ENCODE measurements around the gene PHF21B.

PHF21B gene

GRCh38 chr22:44907765-44908737, 101.8 kb downstream of the PHF21B start:
- TF ChIP-seq GATA2 (IDR thresholded peaks at IDR 0.05; ENCODE audit: low read depth, low read length) = no peak
- TF ChIP-seq GATA3 (IDR thresholded peaks at IDR 0.05; ENCODE audit: low read depth, low read length) = no peak

GRCh38 chr22:44906999-44907644, 102.7 kb downstream of the PHF21B start:
- TF ChIP-seq GATA2 (IDR thresholded peaks at IDR 0.05; ENCODE audit: low read depth, low read length) (no peak), GATA3 (IDR thresholded peaks at IDR 0.05; ENCODE audit: low read depth, low read length) (no peak)

GRCh38 chr22:44906248-44906936, 103.4 kb downstream of the PHF21B start:
- TF ChIP-seq GATA2 (IDR thresholded peaks at IDR 0.05; ENCODE audit: low read depth, low read length) (no peak), GATA3 (IDR thresholded peaks at IDR 0.05; ENCODE audit: low read depth, low read length) (no peak)

DNA sequence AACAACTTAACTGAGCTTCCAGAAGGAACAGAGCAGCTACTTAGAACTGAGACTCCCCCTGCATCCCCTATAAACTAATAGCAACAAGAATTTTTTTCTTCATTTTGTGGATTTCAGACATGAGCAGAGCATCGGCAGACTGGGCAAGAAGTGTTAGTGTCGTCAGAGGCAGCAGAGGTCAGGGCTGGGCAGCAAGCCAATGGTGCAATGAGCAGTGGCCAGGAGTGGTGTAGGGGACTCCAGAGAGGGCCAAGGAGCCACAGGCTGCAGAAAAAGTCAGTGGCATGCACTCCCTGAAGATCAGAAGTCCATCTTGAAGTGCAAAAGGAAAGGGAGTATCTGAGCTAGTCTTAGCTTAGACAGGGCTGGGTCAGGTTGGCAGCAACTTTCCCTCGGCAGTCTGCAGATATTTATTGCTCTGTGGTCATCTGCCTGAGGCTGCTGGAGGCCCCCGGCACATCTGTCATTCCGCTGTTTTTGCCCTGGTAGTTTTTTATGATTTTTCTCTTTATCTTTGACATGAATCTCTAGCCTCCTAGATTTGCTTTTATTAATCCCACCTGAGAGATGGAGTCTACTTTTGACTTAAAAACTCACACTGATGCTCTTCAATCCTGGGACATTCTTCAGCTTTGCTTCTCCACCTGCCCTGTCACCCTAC, 105.2 kb downstream of the PHF21B start:
- TF ChIP-seq GATA2 (IDR thresholded peaks at IDR 0.05; ENCODE audit: low read depth, low read length) = peak; percentile 53; the same call in 1 of the 2 replicates

- TF ChIP-seq GATA3 (IDR thresholded peaks at IDR 0.05; ENCODE audit: low read depth, low read length) (no peak), GATA2 (IDR thresholded peaks at IDR 0.05; ENCODE audit: low read depth, low read length) (no peak)
Observed at GRCh38 chr22:44901301-44901700, 108.5 kb downstream of the PHF21B start.

- TF ChIP-seq GATA3 (IDR thresholded peaks at IDR 0.05; ENCODE audit: low read depth, low read length) = no peak
- TF ChIP-seq GATA2 (IDR thresholded peaks at IDR 0.05; ENCODE audit: low read depth, low read length) = no peak
Observed at GRCh38 chr22:44898236-44898635, 111.6 kb downstream of the PHF21B start.

GRCh38 chr22:44895296-44896055, 114.3 kb downstream of the PHF21B start:
- TF ChIP-seq GATA3 (IDR thresholded peaks at IDR 0.05; ENCODE audit: low read depth, low read length) (no peak), GATA2 (IDR thresholded peaks at IDR 0.05; ENCODE audit: low read depth, low read length) (no peak)

- TF ChIP-seq GATA3 (IDR thresholded peaks at IDR 0.05; ENCODE audit: low read depth, low read length) (no peak), GATA2 (IDR thresholded peaks at IDR 0.05; ENCODE audit: low read depth, low read length) (no peak)
Observed at GRCh38 chr22:44894782-44895181, 115.0 kb downstream of the PHF21B start.

DNA sequence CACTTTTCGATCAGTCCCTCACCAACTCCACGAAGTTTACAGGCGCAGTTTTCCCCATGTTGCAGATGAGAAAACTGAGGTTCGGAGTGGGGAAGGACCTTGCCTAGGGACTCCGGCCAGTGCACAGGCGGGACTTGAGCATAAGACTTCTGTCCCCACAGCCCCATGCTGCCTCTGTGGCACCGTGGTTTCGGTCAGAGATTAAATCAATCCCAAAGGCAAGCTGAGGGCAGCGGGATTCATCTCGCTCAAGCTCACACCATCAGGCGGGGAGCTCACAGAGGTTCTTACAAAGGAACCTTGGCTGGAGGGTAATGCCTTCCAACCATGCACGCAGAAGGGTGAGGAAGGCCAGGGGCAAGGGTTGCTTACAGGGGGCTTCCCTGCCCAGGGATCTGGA, 115.5 kb downstream of the PHF21B start:
- TF ChIP-seq GATA3 (IDR thresholded peaks at IDR 0.05; ENCODE audit: low read depth, low read length) (no peak), GATA2 (IDR thresholded peaks at IDR 0.05; ENCODE audit: low read depth, low read length) (no peak)

DNA sequence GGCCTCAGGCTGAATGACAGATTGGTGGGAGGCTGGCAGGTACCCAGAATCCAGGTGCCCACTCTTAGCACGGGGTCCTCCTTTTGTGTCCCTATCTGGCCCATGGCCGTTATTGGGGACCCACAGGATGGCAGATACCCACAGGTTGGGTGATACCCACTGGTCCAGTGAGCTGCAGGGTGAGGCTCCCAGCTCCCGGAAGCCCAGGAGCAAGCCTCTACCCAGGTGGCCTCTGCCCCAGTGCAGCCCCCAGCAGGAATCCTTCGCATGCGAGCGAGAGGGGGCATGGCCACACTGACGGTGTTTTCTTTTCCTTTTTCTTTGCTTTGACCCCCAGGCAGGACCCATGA, 116.1 kb downstream of the PHF21B start:
- TF ChIP-seq GATA3 (IDR thresholded peaks at IDR 0.05; ENCODE audit: low read depth, low read length) (no peak), GATA2 (IDR thresholded peaks at IDR 0.05; ENCODE audit: low read depth, low read length) (no peak)

DNA sequence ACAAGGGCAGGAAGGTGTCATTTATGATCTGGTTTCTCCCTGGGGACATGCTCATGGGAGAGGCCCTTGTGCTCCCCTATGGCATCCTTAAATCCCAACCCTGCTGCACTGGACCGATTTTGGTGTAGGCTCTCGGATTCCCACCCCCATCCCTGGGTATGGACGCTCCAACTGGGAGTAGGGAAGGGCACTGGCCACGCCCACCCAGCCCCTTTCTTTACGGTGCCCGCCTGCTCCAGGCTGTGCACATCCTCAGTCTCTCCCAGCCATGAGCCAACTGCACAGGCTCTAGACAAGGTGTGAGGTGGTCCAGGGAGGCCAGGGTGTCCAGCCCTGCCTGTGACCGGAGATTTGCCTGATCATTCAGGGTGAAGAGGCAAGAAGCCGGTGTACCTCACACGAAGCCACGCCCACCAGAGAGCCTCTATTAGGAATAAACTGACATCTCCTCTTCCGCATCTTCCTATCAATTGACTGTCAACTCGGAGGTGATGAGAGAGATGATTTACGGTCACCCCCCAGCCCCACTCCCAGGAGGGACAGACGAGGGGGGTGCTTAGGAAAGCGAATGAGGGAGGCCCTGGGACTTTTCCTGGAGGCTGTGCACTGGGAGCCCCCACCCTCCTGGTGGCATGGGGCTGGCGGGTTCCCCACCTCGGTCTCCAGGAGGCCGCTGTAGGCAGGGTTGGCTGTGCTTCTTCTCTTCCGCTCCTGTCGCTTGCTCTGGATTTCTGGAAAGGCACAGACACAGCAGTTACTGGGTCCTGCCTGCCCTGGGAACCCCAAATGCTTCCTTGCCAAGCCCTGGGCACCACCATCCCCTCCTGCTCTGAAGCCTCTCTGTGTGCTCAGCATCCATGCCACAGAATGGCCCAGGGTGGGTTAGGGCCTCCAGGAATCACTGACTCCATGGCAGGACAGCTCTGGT, 116.7 kb downstream of the PHF21B start:
- TF ChIP-seq GATA3 (IDR thresholded peaks at IDR 0.05; ENCODE audit: low read depth, low read length) = no peak
- no peak for TF ChIP-seq GATA2 (IDR thresholded peaks at IDR 0.05; ENCODE audit: low read depth, low read length)

DNA sequence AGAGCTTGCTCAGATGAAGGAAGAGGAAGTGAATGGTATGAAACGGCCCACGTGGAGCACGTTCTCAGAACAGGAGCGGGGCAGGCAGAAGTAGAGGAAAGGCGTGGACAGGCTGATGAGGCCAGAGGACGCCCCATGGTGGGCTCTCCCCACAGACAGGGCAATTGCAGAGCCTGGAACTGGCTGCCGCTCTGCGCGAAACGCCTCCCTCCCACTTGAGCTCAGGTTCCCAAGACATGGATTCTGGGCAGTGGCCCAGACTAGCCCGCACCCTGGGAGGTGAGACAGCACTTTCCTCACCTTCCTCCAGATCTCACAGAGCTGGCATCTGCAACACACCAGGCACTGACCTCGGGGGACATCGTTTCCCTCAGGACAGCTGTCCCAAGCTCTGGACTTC, 117.6 kb downstream of the PHF21B start:
- no peak for TF ChIP-seq GATA2 (IDR thresholded peaks at IDR 0.05; ENCODE audit: low read depth, low read length)
- no peak for TF ChIP-seq GATA3 (IDR thresholded peaks at IDR 0.05; ENCODE audit: low read depth, low read length)

All from SH-SY5Y (cell line).